Activated T-cell treated with anti-CD3 and anti-CD28 coated beads, Interleukin-2, amount 50 U/mL, for 72 hours (primary cell): ENCODE data around the gene NEK5. TPM values are rescaled to one million over a fixed set of nuclear protein-coding genes. Genes with fewer than 3 reads are reported as not detected.
"Not testable (repeated sequence)": the region's sequence is repeated elsewhere in the genome, so short reads cannot be mapped to it uniquely, and the experiment has no call there.

Source experiments
- ATAC-seq, 2 donors: fragments of 150-1000 bp; cut with Tn5 transposase; replicated peaks in 1 of 2; 2 replicates each; pipeline ENCODE4 v1.10.0; 2021; ENCODE audit warnings: moderate library complexity in 2 of 2, mild to moderate bottlenecking in 1 of 2
- DNase-seq, 2 donors: peaks; one replicate each; pipeline ENCODE4 v3.0.0; 2021 to 2022; ENCODE audit warnings: mixed read lengths in 1 of 2
- H3K27ac Mint-ChIP-seq: one replicate; pipeline ENCODE4 v1.8.0; 2022; ENCODE audit warnings: mild to moderate bottlenecking, moderate library complexity, mixed read lengths
- H3K27me3 Mint-ChIP-seq: one replicate; pipeline ENCODE4 v1.8.0; 2022; ENCODE audit warnings: low read depth, mixed read lengths
- H3K36me3 Mint-ChIP-seq, 2 donors: one replicate each; pipeline ENCODE4 v1.8.0; 2022; ENCODE audit warnings: mixed read lengths in 2 of 2, mild to moderate bottlenecking in 1 of 2; ENCODE audit not compliant: insufficient read depth in 2 of 2
- H3K4me1 Mint-ChIP-seq: one replicate; pipeline ENCODE4 v1.8.0; 2022; ENCODE audit warnings: low read depth, mixed read lengths
- H3K4me3 Mint-ChIP-seq, 2 donors: one replicate each; pipeline ENCODE4 v1.8.0; 2022; ENCODE audit warnings: mild to moderate bottlenecking in 2 of 2, mixed read lengths in 2 of 2, moderate library complexity in 2 of 2
- H3K9me3 Mint-ChIP-seq, 2 donors: one replicate each; pipeline ENCODE4 v1.8.0; 2022; ENCODE audit warnings: mixed read lengths in 2 of 2
- total RNA-seq, 2 donors: library from RNA; stranded (reverse); gene quantifications; one replicate each; pipeline ENCODE4 v1.2.3, GENCODE V29; 2022

NEK5 gene
- total RNA-seq, 2 donors from 2014 or later: 0.12 to 0.16 TPM

GRCh38 chr13:52034616-52035226 is 94.2 kb downstream of the NEK5 start:
- H3K27ac Mint-ChIP-seq: no peak overlapping the region
- peaks cover 0 to 3% of the 10 kb centered on the region in 2 donors for H3K9me3 Mint-ChIP-seq
- no peaks in the 10 kb centered on the region for H3K27me3 Mint-ChIP-seq
- no peaks in the 10 kb centered on the region for H3K4me1 Mint-ChIP-seq
- no peak for ATAC-seq
- peaks cover 1 to 3% of the 10 kb centered on the region in 2 donors for H3K36me3 Mint-ChIP-seq
- DNase-seq: no peak
- no peak overlapping the region for H3K4me3 Mint-ChIP-seq

- Mint-ChIP-seq H3K9me3 (peaks cover 2 to 6% of the 10 kb centered on the region in 2 donors), H3K4me3 (no peak overlapping the region), H3K4me1 (no peaks in the 10 kb centered on the region), H3K27me3 (no peaks in the 10 kb centered on the region), H3K27ac (no peak overlapping the region), H3K36me3 (peaks cover 11 to 13% of the 10 kb centered on the region in 2 donors)
- DNase-seq (no peak), ATAC-seq (no peak)
Measured at GRCh38 chr13:52033039-52033438, 95.8 kb downstream of the NEK5 start.

- ATAC-seq, H3K4me3 Mint-ChIP-seq, H3K27me3 Mint-ChIP-seq, H3K27ac Mint-ChIP-seq, DNase-seq: not testable (repeated sequence)
- H3K4me1 Mint-ChIP-seq: peaks cover 12% of the 10 kb centered on the region
- peaks cover 24 to 26% of the 10 kb centered on the region in 2 donors for H3K36me3 Mint-ChIP-seq
- H3K9me3 Mint-ChIP-seq: peaks cover 6 to 11% of the 10 kb centered on the region in 2 donors
Measured at GRCh38 chr13:52030401-52030800, 98.5 kb downstream of the NEK5 start.

DNA sequence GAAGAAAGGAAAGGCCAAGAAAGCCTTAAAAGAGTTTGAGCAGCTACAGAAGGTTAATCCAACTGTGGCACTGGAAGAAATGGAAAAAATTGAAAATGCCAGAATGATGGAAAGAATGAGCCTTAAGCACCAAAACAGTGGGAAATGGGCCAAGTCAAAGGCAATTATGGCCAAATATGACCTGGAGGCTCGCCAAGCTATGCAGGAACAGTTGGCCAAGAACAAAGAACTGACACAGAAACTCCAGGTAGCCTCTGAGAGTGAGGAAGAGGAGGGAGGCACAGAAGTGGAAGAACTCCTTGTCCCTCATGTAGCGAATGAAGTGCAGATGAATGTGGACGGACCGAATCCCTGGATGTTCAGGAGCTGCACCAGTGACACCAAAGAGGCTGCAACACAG is 99.3 kb downstream of the NEK5 start:
- H3K9me3 Mint-ChIP-seq: peaks cover 6 to 11% of the 10 kb centered on the region in 2 donors
- no peak overlapping the region for H3K4me3 Mint-ChIP-seq
- no peaks in the 10 kb centered on the region for H3K27me3 Mint-ChIP-seq
- no peak for ATAC-seq
- peak overlapping the region; percentile 38 for H3K27ac Mint-ChIP-seq
- peaks cover 12% of the 10 kb centered on the region for H3K4me1 Mint-ChIP-seq
- DNase-seq: no peak
- peaks cover 27 to 33% of the 10 kb centered on the region in 2 donors for H3K36me3 Mint-ChIP-seq

DNA sequence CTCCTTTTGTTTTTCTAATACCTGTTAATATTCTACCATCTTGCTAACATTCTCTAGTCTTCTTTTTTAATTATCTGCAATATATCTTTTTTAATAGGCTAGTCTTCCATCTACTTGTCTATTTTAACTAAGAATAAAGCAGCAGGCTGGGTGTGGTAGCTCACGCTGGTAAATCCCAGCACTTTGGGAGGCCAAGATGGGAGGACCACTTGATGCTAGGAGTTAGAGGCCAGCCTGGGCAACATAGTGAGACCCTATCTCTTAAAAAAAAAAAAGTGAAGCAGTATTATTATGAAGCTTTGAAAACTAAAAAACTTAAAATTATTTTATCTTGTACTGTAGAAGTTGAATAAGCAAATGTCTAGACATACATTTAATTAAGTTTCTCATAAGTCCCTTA is 101.0 kb downstream of the NEK5 start:
- peaks cover 30 to 41% of the 10 kb centered on the region in 2 donors for H3K36me3 Mint-ChIP-seq
- H3K27ac Mint-ChIP-seq: no peak overlapping the region
- H3K27me3 Mint-ChIP-seq: no peaks in the 10 kb centered on the region
- peaks cover 6 to 11% of the 10 kb centered on the region in 2 donors for H3K9me3 Mint-ChIP-seq
- ATAC-seq (no peak), DNase-seq (no peak)
- no peak overlapping the region for H3K4me3 Mint-ChIP-seq
- peaks cover 12% of the 10 kb centered on the region for H3K4me1 Mint-ChIP-seq

- no peak overlapping the region for H3K27ac Mint-ChIP-seq
- H3K4me3 Mint-ChIP-seq: no peak overlapping the region
- peaks cover 6 to 11% of the 10 kb centered on the region in 2 donors for H3K9me3 Mint-ChIP-seq
- DNase-seq: no peak
- peaks cover 12% of the 10 kb centered on the region for H3K4me1 Mint-ChIP-seq
- H3K36me3 Mint-ChIP-seq: peaks cover 30 to 44% of the 10 kb centered on the region in 2 donors
- H3K27me3 Mint-ChIP-seq: no peaks in the 10 kb centered on the region
- no peak for ATAC-seq
Measured at GRCh38 chr13:52026246-52026626, 102.6 kb downstream of the NEK5 start.

- DNase-seq (no peak), ATAC-seq (no peak)
- Mint-ChIP-seq H3K36me3 (peaks cover 30 to 48% of the 10 kb centered on the region in 2 donors), H3K27ac (no peak overlapping the region), H3K4me1 (peaks cover 12% of the 10 kb centered on the region), H3K27me3 (no peaks in the 10 kb centered on the region), H3K4me3 (no peak overlapping the region), H3K9me3 (peaks cover 6 to 11% of the 10 kb centered on the region in 2 donors)
Measured at GRCh38 chr13:52025475-52026245, 103.2 kb downstream of the NEK5 start.

- H3K4me1 Mint-ChIP-seq: peaks cover 16% of the 10 kb centered on the region
- ATAC-seq (no peak), DNase-seq (no peak)
- H3K4me3 Mint-ChIP-seq: no peak within 1 kb of the TSS
- H3K36me3 Mint-ChIP-seq: peaks cover 27 to 52% of the 10 kb centered on the region in 2 donors
- H3K9me3 Mint-ChIP-seq: peaks cover 6 to 7% of the 10 kb centered on the region in 2 donors
- H3K27ac Mint-ChIP-seq: no peak within 1 kb of the TSS
- H3K27me3 Mint-ChIP-seq: no peaks in the 10 kb centered on the region
Measured at GRCh38 chr13:52024481-52024880, 104.4 kb downstream of the NEK5 start, which contains the start of gene UTP14C. Gene UTP14C (plus strand): TSS chr13:52024691. CDS start chr13:52028805, 4,114 bp downstream.

DNA sequence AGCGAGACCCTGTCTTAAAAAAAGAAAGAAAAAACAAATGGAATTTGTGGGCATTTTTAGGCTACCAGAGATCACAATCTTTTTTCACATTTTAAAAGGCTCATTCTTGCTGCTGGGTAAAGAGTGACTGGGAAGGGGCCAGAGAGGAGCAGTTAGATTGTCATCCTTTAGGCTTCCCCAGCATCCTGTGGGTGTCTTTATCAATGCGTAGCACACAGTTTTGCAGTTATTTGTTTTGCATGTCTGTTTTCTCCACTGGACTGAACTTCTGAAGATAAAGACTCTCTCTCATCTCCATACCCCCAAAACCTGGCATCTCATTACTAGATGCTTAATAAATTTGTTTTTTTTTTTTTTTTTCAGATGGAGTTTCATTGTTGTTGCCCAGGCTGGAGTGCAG is 106.5 kb downstream of the NEK5 start:
- Mint-ChIP-seq H3K4me1 (peaks cover 21% of the 10 kb centered on the region), H3K9me3 (peaks cover 4 to 5% of the 10 kb centered on the region in 2 donors), H3K27me3 (no peaks in the 10 kb centered on the region), H3K4me3 (no peak overlapping the region), H3K27ac (no peak overlapping the region), H3K36me3 (peaks cover 19 to 44% of the 10 kb centered on the region in 2 donors)
- ATAC-seq (no peak), DNase-seq (no peak)

DNA sequence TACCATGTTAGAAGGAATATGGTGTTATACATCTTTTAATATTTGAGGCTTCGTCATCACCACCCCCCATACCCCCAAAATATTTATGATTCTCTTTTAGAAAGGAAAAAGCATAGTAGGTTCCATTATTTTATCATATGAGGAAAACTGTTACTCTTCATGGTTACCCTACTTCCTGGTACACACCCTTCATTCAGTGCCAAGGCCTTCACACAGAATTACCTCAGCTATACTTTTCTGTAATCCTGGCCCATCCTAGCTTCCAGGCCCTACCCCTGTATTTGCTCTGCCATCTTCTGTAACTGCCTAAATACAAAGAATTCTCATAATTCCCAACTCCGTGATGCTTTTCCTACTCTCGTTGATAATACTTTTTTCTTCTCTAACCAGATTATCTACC is 108.7 kb downstream of the NEK5 start:
- Mint-ChIP-seq H3K9me3 (no peaks in the 10 kb centered on the region), H3K36me3 (peaks cover 10 to 35% of the 10 kb centered on the region in 2 donors)

GRCh38 chr13:52016296-52016695 is 112.6 kb downstream of the NEK5 start:
- no peak for ATAC-seq
- Mint-ChIP-seq H3K36me3 (peaks cover 7 to 20% of the 10 kb centered on the region in 2 donors), H3K27me3 (peaks cover 1% of the 10 kb centered on the region), H3K4me3 (no peak overlapping the region), H3K9me3 (no peaks in the 10 kb centered on the region), H3K27ac (no peak overlapping the region), H3K4me1 (peaks cover 18% of the 10 kb centered on the region)
- DNase-seq: no peak

More for the DNA sequence above, 108.7 kb downstream of the NEK5 start:
- no peak overlapping the region for H3K4me3 Mint-ChIP-seq
- peaks cover 9% of the 10 kb centered on the region for H3K4me1 Mint-ChIP-seq
- ATAC-seq (no peak), DNase-seq (no peak)
- H3K27ac Mint-ChIP-seq: no peak overlapping the region
- no peaks in the 10 kb centered on the region for H3K27me3 Mint-ChIP-seq

DNA sequence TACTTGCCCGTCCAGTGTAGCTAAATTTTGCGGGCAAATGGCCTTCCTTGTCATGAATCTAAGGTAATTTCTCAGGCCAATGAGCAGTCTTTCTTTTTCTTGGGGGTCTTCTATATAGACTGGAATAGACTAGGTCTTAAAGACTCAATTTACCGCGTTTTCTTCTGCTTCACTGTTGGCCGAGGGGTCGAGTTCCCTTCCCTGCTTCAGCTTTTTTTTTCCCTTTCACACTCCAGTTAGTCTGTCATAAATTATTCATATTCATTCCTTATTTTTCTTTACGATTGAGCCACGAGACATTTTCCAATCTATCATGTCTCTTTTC is 116.4 kb downstream of the NEK5 start:
- ATAC-seq (no peak), DNase-seq (no peak)
- Mint-ChIP-seq H3K4me1 (peaks cover 16% of the 10 kb centered on the region), H3K27ac (peak overlapping the region; percentile 97), H3K4me3 (peak overlapping the region; percentile 93 to 99), H3K36me3 (peaks cover 7 to 8% of the 10 kb centered on the region in 2 donors), H3K27me3 (peaks cover 22% of the 10 kb centered on the region), H3K9me3 (no peaks in the 10 kb centered on the region)

DNA sequence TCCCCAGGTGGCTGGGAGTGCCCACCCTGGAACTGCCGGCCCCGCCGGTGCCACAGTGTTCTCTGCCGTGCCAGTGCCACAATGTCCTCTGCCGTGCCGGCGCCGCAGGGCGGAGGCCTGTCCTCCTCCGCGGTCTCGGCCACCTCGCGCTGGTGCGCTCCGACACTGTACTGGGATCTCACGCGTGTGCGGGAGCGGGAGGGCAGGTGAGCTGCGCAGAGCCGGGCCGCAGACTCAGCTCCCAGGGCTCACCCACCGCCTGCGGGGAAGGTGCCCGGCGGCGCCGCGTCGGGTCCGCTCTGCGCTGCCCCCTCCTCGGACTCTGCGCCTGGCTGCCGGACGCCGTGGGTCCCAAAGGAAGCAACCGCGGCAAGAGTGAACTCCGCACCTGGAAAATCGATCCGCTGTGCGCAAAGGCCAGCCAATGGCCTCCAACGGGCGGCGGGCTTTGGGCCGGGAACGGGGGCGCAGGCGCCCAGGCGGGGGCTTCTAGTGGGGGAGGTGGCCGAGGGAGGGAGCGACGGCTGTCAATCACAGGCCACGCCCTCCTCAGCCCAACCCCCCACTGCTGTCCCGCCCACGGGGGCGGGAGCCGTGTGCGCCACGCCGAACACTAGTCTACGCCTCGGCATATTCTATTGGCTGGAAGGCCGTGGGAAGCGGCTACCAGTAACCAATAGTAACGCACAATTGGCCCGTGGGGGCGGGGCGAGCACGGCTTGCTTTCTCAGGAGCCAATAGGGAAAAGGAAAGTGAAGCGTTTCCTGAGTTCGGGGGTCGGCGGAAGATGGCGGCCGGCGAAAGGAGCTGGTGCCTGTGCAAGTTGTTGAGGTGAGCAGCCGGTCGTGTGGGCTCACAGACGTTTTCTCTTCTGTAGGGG is 117.0 kb downstream of the NEK5 start, which contains the start of gene ALG11:
ALG11 (plus strand) TSS at position 767 of the 880 bp plus-strand sequence; CDS start at position 788, 21 bp downstream.
- no peaks in the 10 kb centered on the region for H3K9me3 Mint-ChIP-seq
- peak within 1 kb of the TSS; percentile 97 for H3K27ac Mint-ChIP-seq
- peaks cover 7 to 8% of the 10 kb centered on the region in 2 donors for H3K36me3 Mint-ChIP-seq
- ATAC-seq (peak; percentile 98 to 99), DNase-seq (peak; percentile 100)
- peak within 1 kb of the TSS; percentile 93 to 99 for H3K4me3 Mint-ChIP-seq
- peaks cover 16% of the 10 kb centered on the region for H3K4me1 Mint-ChIP-seq
- peaks cover 22% of the 10 kb centered on the region for H3K27me3 Mint-ChIP-seq
